Measurements from ENCODE around the gene GPR61.

GPR61 gene

GRCh38 chr1:109514846-109515245, 24.8 kb upstream of the GPR61 start:
- Histone ChIP-seq H3K36me3 (ENCODE audit: insufficient read depth, low read length) (no peaks in the 10 kb centered on the region), H3K4me1 (ENCODE audit: insufficient read depth, low read length, severe bottlenecking) (peaks cover 4% of the 10 kb centered on the region), H2AFZ (ENCODE audit: low read length) (no peak overlapping the region), H4K20me1 (ENCODE audit: insufficient read depth, low read length) (no peaks in the 10 kb centered on the region), H3K4me3 (ENCODE audit: low read depth, low read length, poor library complexity, severe bottlenecking) (no peak overlapping the region), H3F3A (ENCODE audit: insufficient read depth, low read length) (no peaks in the 10 kb centered on the region), H3K9me3 (ENCODE audit: low read length) (no peaks in the 10 kb centered on the region), H3K79me2 (ENCODE audit: insufficient read depth, low read length) (no peaks in the 10 kb centered on the region), H3K4me2 (ENCODE audit: low read length) (no peak overlapping the region), H3K9ac (ENCODE audit: low read length) (no peak overlapping the region), H3K9me2 (ENCODE audit: low read depth, low read length) (no peaks in the 10 kb centered on the region), H3K27me3 (ENCODE audit: insufficient read depth, low read length) (no peaks in the 10 kb centered on the region), H3K27ac (ENCODE audit: low read depth, low read length, poor library complexity, severe bottlenecking) (no peak overlapping the region)
- TF ChIP-seq EZH2 (IDR thresholded peaks at IDR 0.05; ENCODE audit: borderline replicate concordance, low read length) (no peak), CTCF (IDR thresholded peaks at IDR 0.05; ENCODE audit: low read length) (no peak)

GRCh38 chr1:109516872-109517271, 22.8 kb upstream of the GPR61 start:
- H3K4me3 ChIP-seq (ENCODE audit: low read depth, low read length, poor library complexity, severe bottlenecking) = no peak overlapping the region
- no peaks in the 10 kb centered on the region for H3F3A ChIP-seq (ENCODE audit: insufficient read depth, low read length)
- no peaks in the 10 kb centered on the region for H3K4me1 ChIP-seq (ENCODE audit: insufficient read depth, low read length, severe bottlenecking)
- H3K36me3 ChIP-seq (ENCODE audit: insufficient read depth, low read length) = no peaks in the 10 kb centered on the region
- H3K9me2 ChIP-seq (ENCODE audit: low read depth, low read length) = no peaks in the 10 kb centered on the region
- H3K79me2 ChIP-seq (ENCODE audit: insufficient read depth, low read length) = no peaks in the 10 kb centered on the region
- H2AFZ ChIP-seq (ENCODE audit: low read length) = no peak overlapping the region
- no peak overlapping the region for H3K9ac ChIP-seq (ENCODE audit: low read length)
- no peaks in the 10 kb centered on the region; the same call in 1 of the 2 replicates for H3K27me3 ChIP-seq (ENCODE audit: insufficient read depth, low read length)
- no peaks in the 10 kb centered on the region for H3K9me3 ChIP-seq (ENCODE audit: low read length)
- no peak overlapping the region for H3K4me2 ChIP-seq (ENCODE audit: low read length)
- H3K27ac ChIP-seq (ENCODE audit: low read depth, low read length, poor library complexity, severe bottlenecking) = no peak overlapping the region
- no peak for TF ChIP-seq CTCF (IDR thresholded peaks at IDR 0.05; ENCODE audit: low read length)
- H4K20me1 ChIP-seq (ENCODE audit: insufficient read depth, low read length) = no peaks in the 10 kb centered on the region

GRCh38 chr1:109517337-109517736, 22.3 kb upstream of the GPR61 start:
- H4K20me1 ChIP-seq (ENCODE audit: insufficient read depth, low read length) = no peaks in the 10 kb centered on the region
- no peak for TF ChIP-seq CTCF (IDR thresholded peaks at IDR 0.05; ENCODE audit: low read length)
- no peak for TF ChIP-seq EZH2 (IDR thresholded peaks at IDR 0.05; ENCODE audit: borderline replicate concordance, low read length)
- no peaks in the 10 kb centered on the region for H3K79me2 ChIP-seq (ENCODE audit: insufficient read depth, low read length)
- no peak overlapping the region for H3K9ac ChIP-seq (ENCODE audit: low read length)
- H3K36me3 ChIP-seq (ENCODE audit: insufficient read depth, low read length) = no peaks in the 10 kb centered on the region
- no peaks in the 10 kb centered on the region for H3K4me1 ChIP-seq (ENCODE audit: insufficient read depth, low read length, severe bottlenecking)
- H3F3A ChIP-seq (ENCODE audit: insufficient read depth, low read length) = no peaks in the 10 kb centered on the region
- no peak overlapping the region for H3K4me3 ChIP-seq (ENCODE audit: low read depth, low read length, poor library complexity, severe bottlenecking)
- no peak overlapping the region for H2AFZ ChIP-seq (ENCODE audit: low read length)
- H3K9me3 ChIP-seq (ENCODE audit: low read length) = no peaks in the 10 kb centered on the region
- no peak overlapping the region for H3K27ac ChIP-seq (ENCODE audit: low read depth, low read length, poor library complexity, severe bottlenecking)
- H3K4me2 ChIP-seq (ENCODE audit: low read length) = no peak overlapping the region
- no peaks in the 10 kb centered on the region; the same call in 1 of the 2 replicates for H3K27me3 ChIP-seq (ENCODE audit: insufficient read depth, low read length)
- H3K9me2 ChIP-seq (ENCODE audit: low read depth, low read length) = no peaks in the 10 kb centered on the region
